GM18505 (cell line): ENCODE data around the gene CAMTA1.
"Not testable (repeated sequence)": the region's sequence is repeated elsewhere in the genome, so short reads cannot be mapped to it uniquely, and the experiment has no call there.

Experiments used
- ATAC-seq: cut with Tn5 transposase; IDR thresholded peaks from one replicate; pipeline ENCODE4 v1.9.1; 2021; ENCODE audit not compliant: unreplicated experiment
- POLR2A ChIP-seq: IDR thresholded peaks from 4 replicates; pipeline ENCODE4 v1.6.1; 2011; ENCODE audit warnings: borderline replicate concordance; ENCODE audit not compliant: insufficient read depth, insufficient read length; ENCODE audit errors: extremely low read depth

The CAMTA1 gene

DNA sequence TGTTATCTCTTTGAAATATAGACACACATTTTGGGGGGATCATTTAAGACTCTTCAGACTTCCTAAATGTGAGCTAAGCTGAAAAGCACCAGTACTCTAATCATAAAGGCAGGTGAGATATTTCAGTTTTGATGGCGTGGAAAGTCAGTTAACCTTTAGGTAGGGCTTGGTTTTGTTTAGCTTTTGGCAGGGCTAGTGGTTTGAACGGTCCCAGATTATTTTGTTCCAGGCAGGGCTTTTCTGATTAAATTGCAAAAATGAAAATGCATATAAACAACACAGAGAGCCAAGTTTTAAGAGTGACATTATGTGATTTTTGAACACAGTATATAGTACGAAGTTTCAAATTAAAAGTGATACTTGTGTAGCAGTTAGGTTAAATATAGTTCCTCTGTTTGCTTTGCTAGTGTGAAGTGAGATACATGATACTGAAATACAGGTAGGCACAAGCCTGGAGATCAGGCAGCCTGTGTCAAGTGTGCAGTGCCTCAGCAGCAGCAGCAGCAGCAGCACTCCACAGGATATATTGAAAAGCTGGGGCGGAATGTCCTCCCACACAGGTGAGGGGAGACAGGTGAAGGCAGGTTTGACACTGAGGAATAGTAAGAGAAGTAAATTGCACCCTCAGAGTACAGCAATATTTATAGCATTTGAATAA, 47.4 kb downstream of the CAMTA1 start:
- ATAC-seq, result no peak
- TF ChIP-seq POLR2A, result no peak

DNA sequence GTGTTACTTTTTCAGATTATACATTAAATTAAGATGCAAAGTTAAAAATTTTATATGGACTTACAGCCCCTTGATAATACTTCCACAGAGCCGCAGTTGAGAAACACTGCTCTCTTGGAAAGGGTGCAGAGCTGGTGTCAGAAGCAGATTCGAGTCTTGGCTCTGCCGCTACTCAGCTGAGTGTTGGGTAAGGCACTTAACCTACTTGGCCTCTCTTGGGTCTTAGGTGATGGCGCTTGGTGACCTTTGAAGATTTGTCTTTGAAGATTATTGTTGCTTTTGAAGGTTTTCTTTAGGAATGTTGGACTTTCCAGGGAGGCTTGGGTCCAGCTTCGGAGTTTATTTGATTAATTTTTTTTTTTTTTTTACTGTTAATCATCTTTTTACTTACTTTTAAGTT, 48.5 kb downstream of the CAMTA1 start:
- no peak for ATAC-seq
- TF ChIP-seq POLR2A, result no peak

- no peak for TF ChIP-seq POLR2A
- no peak for ATAC-seq
Measured at GRCh38 chr1:6834366-6834765, 49.1 kb downstream of the CAMTA1 start.

DNA sequence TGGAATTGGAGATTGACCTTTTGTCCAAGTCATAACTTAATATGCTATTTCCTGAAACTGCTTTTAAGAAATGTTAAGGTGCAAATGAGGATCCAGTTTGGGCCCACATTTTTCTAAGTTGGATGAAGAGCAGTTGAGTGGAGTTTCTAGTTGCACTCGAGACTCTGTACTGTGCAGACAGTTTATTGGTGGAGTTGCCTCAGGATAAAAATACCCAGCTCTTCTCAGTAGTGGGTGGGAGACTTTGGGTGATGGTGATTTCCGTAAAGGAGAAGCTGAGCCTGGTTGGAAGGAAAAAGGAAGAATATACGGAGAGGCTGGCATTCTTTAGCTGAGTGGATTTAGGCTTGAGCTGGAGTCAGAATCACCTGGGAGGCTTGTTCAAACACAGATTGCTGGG, 49.9 kb downstream of the CAMTA1 start:
- no peak for ATAC-seq
- no peak for TF ChIP-seq POLR2A

DNA sequence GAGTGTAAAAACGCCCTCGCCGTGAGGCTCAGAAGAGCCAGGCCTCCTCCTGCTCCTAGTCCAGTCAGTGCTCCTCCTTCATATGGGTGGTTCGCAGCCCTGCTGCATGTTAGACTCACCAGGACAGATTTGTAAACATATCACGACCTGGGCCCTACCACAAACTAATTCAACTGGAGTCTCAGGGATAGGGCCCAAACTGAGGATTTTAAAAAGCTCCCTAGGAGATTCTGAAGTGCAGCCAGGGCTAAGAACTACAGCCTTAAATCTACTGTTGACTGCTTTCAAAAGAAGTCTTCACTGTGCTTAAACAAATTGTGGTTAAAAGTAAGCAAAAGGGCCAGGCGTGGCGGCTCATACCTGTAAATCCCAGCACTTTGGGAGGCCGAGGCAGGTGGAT, 57.0 kb downstream of the CAMTA1 start:
- TF ChIP-seq POLR2A, result no peak
- no peak for ATAC-seq

GRCh38 chr1:6845786-6846185, 60.5 kb downstream of the CAMTA1 start:
- not testable (repeated sequence) for ATAC-seq

DNA sequence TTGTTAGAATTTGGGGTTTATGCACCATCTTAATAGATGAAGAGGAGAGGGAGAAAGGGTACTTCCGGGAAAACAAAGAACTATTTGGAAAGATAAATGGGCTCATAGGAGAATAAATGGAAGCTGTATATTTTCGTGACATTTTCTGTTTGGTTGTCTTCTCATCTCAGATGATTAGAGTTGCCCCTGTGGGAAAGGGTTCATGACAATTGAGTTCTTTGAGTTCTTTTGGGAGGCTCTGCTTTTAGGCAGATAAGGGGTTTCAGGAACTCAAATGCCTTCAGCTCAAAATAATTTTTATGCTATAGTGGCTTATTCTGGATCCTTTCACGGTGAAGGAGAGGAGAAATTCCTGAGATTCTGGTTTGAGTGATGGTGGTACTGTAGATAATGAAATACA, 63.6 kb downstream of the CAMTA1 start:
- no peak for ATAC-seq
- TF ChIP-seq POLR2A, result no peak

GRCh38 chr1:6850537-6850936, 65.3 kb downstream of the CAMTA1 start:
- TF ChIP-seq POLR2A, result no peak
- ATAC-seq, result no peak

DNA sequence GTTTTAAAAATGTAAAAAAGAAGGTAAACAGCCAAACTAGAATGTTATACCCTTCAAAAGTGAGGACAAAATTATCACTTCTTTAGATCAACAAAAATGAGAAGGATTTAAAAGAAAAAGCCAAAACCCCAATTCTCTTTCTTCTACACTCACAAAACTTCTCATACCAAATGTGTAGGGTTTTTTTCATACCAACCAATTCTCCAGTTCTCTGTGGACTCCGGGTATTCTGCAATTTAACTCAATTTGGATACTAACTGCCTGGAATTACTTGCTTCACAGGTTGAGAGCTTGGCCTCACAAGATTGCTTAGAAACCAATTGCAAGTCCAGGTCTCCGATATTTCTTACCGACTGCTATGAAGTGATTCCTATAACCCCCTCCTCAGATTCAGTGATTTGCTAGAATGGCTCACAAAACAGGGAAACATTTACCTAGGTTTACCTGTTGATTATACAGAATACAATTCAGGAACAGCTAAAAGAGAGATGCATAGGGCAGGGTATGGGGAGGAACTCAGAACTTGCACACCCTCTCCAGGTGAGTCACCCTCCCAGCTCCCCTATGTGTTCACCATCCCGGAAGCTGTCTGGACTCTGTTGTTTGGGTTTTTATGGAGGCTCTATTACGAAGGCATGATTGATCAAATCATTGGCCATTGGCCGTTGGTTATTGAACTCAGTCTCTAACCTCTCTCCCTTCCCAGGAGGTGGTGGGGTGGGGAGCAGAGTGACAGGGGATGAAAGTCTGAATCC, 67.1 kb downstream of the CAMTA1 start:
- no peak for TF ChIP-seq POLR2A
- ATAC-seq, result no peak

GRCh38 chr1:6854166-6854565, 68.9 kb downstream of the CAMTA1 start:
- no peak for ATAC-seq
- no peak for TF ChIP-seq POLR2A

- no peak for TF ChIP-seq POLR2A
- ATAC-seq, result no peak
Measured at GRCh38 chr1:6857831-6858230, 72.6 kb downstream of the CAMTA1 start.

GRCh38 chr1:6858596-6858995, 73.3 kb downstream of the CAMTA1 start:
- no peak for TF ChIP-seq POLR2A
- no peak for ATAC-seq

DNA sequence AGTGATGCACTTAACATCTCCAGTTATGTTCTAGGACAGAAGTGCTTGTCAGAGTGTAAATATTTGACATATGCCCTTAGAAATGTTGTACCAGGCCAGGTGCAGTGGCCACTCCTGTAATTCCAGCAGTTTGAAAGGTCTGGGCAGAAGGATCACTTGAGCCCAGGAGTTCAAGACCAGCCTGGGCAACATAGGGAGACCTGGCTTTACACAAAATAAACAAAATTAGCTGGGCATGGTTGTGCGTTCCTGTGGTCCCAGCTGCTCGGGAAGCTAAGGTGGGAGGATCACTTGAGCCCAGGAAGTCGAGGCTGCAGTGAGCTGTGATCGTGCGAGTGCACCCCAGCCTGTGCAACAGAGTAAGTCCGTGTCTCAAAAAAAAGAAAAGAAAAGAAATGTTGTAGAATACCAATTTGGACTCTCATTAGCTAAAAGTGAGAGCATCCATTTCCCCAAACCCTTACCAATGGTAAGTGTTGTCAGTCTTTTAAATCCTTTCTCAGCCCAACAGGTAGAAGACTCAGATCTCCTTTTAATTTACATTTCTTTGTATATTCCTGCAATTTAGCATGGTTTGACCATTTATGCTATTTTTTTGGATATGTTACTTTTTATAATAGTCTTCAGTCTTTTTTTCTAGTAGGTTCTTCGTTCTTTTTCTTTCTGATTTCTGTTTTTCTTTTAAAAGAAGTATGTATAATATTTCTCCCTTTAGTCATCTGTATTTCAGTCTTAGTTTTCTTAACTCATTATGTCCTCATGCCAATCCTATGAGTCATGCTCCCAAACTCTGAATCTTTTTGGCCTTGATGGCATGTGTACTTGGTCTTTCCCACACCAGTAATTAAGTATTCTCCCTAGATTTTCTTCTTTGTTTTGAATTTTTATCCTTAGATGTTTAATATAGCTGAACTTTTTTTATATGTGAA, 74.4 kb downstream of the CAMTA1 start:
- ATAC-seq, result no peak
- no peak for TF ChIP-seq POLR2A
